GM21515 (cell line): ENCODE results near the gene RPS18.
"Not testable (repeated sequence)": the region's sequence is repeated elsewhere in the genome, so short reads cannot be mapped to it uniquely, and the experiment has no call there.

Experiments used
- ATAC-seq: cut with Tn5 transposase; IDR thresholded peaks from one replicate; pipeline ENCODE4 v1.9.1; 2021; ENCODE audit not compliant: unreplicated experiment

The RPS18 gene

DNA sequence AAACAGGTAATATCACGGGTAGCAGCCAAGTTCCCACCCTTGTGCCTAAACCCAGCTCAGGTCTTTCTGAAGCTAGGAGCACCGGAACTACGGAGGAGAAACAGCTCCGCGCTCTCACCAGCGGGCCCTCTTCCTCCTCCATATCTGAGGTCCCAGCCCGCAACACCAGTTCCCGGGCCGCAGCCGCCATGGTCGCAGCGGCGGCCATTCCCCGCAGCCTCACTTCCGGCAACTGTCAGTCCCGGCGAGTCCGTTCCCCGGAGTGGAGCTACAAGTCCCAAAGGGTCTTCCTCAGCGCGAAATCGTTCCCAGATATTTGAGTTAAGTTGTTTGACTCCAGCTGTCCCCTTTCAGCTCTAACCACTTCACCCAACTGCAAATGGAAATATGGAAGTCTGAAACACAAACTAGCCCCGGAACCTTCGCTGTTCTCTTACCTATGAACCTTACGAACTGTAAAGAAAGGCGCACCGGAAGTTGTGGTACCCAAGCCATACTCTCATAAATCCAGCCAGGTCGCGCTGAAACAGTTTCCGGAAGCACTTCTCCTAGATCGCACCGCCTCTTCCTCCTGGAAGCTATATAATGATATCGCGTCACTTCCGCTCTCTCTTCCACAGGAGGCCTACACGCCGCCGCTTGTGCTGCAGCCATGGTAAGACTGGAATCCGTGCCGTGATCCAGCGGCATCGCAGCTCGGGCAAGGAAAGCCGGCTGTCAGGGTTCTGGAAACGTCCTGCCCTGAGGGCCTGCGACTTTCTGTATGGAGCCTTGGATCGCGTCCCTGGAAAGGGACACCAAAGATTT is at the start of gene RPS18, which contains the start of gene VPS52:
TSS of gene RPS18 (plus strand) at position 608 of the 807 bp plus-strand sequence. CDS start at position 653, 45 bp downstream.
TSS of gene VPS52 (minus strand) at position 409 of the 807 bp plus-strand sequence. CDS start at position 208, 201 bp downstream.
- ATAC-seq = peak; percentile 70

- ATAC-seq = not testable (repeated sequence)
Observed at GRCh38 chr6:33226503-33227120, 45.3 kb upstream of the RPS18 start.

GRCh38 chr6:33235221-33235634 is 36.6 kb upstream of the RPS18 start:
- no peak for ATAC-seq

- no peak for ATAC-seq
Observed at GRCh38 chr6:33236328-33236727, 35.5 kb upstream of the RPS18 start.

DNA sequence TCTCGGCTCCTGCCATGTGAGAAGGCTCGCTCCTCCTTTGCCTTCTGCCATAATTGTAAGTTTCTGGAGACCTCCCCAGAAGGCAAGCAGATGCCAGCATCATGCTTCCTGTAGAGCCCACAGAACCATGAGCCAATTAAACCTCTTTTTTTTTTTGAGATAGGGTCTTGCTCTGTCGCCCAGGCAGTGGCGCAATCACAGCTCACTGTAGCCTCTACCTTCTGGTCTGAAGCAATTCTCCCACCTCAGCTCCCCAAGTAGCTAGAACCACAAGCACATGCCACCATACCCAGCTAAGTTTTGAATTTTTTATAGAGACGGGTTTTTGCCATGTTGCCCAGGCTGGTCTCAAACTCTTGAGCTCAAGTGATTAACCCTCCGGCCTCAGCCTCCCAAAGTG is 35.0 kb upstream of the RPS18 start:
- ATAC-seq = no peak

- ATAC-seq = no peak
Observed at GRCh38 chr6:33237741-33238140, 34.1 kb upstream of the RPS18 start.

- no peak for ATAC-seq
Observed at GRCh38 chr6:33241968-33242367, 29.9 kb upstream of the RPS18 start.

GRCh38 chr6:33243476-33243875 is 28.4 kb upstream of the RPS18 start:
- ATAC-seq = no peak

- peak; percentile 33 for ATAC-seq
Observed at GRCh38 chr6:33247977-33248642, 23.8 kb upstream of the RPS18 start.

- peak; percentile 9 for ATAC-seq
Observed at GRCh38 chr6:33248643-33248931, 23.3 kb upstream of the RPS18 start.

DNA sequence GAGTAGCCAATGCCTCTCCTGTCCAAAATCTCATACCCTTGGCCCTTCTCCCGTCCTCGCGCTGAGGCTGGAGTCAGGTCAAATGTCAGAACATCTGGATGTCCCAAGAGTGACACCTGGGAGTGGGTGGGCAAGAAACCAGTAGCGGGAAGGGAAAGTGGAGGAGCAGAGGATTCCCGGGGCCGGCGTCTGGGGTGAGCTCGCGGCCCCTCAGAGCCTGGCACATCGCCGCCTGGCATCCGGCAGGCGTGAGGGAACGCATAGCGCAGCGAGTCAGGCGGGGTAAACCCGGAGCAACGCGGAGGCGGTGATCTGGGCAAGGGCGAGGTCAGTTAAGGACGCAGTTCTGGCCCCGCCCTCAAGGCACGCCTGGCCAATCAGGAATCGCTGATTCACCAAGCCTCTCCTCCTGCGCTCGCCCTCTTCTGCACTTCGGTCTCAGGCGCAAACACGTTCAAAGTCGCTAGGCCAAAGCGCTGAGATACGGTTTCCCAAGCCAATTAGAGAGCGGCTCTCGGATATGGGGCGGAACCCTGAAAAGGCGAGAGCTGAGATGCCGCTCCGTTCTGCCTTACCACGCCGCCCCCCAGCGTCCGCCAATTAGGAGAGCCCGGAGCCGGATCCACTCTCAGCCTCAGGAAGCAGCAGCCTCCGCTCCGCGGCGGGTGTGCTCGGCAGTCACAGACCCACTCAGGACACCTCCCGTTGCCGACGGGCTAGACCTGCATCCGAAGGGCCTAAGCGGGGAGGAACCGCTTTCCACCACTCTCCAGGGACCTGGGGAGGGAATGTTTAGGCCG is 22.7 kb upstream of the RPS18 start:
- peak; percentile 80 for ATAC-seq

DNA sequence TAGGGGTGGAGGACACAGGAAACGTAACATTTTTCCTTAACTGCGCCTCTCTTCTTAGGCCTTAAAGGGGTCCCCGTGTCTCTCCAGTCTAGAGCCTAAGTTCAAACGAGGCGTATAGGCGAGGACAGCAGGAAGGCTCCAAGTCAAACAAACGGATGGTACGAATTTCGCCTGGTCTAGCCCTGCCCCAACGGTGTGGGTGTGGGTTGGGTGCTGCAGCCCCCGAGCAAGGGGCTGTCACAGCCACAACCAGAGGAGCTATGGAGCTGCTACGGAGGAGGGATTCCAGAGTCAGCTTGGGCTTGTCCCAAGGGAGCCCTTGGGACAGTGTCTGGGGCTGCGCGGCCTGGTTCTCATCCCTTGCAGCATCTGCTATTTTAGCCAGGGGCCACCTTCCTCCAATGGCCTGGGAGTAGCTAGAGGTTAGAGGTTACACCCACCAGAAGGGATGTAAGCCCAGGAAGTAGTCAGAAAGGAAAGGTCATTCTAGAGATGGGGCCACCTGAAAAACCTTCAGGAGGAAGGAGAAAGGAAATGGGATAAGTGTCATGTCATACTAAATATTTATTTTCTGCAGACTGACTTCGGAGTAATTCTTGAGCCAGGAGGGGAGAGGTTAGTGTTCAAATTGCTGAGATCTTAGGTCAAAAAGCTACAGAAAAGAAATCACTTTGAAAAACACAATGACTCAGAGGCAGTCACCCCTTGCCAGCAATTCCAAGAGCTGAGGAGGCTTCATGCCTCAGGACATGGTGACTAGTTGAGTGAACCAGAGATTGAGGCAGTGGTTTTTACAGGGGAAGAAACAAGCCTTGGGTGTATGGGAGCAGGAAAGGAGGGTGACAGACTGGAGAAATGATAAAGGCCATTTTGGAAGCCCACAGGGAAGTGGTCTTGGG is 21.9 kb upstream of the RPS18 start:
- peak; percentile 0 for ATAC-seq

DNA sequence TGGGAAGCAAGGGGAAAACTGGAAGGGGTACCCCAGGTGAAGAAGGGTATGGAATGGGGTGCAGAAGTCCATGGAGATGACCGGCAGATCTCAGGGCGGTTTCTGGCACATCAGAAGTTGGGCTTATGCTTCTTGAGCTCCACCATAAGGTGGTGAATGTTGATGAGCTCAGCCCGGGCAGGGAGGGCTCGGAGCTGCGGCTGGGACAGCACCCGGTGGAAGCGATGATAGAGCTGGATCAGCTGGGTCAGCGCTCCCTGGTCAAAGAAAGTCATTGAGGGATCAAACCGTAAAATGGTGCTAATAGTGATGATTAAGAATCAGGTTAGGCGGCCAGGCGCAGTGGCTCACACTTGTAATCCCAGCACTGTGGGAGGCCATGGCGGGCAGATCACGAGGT is 21.1 kb upstream of the RPS18 start:
- ATAC-seq = no peak

DNA sequence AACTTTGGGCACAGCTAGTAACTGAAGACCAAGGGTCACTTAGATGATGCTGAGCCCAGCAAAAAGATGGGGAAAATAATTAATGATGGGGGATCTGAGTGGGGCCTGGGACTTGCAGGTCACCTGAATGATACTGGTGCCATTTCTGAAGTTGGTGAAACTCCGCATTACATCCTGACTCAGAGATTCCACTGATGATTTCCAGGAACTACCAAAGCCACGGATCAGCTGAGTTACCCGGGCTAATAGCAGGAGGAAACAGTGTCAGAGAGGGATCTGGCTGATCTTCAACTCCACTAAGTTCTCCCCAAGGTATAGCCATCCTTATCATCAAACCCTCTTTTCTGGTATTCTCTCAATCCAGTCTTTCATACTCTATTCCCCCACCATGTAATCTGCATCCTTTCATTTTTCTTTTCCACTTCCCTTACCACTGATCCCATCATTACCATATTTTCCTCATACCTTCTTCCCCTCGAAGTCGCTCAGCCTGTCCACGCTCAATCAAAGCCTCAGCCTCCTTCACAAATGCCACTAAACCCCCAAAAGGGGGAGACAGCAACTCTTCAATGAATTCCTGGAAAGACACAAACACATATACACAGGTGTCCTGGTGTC is 20.4 kb upstream of the RPS18 start:
- no peak for ATAC-seq

GRCh38 chr6:33252759-33253158 is 19.1 kb upstream of the RPS18 start:
- ATAC-seq = no peak

GRCh38 chr6:33254591-33254990 is 17.3 kb upstream of the RPS18 start:
- no peak for ATAC-seq

DNA sequence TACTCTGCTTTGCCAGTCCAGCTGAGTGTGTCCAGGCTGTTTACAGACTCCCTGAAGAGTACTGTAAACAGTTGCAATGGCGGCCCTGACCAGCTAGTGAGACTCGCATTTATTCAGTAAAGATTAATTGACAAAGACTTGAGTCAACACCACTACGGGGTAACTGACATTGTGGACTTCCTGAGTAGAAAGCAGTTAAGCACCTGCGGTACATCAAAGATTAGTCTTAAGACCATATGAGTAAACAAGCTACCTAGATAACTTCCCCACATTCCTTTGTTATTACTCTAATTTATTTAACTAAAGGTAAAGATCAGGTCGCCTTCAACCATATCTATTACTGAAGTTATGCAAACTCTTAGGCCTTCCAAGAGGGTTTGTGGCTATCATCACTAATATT is 12.8 kb upstream of the RPS18 start:
- ATAC-seq = no peak

- not testable (repeated sequence) for ATAC-seq
Observed at GRCh38 chr6:33262490-33262889, 9.4 kb upstream of the RPS18 start.

DNA sequence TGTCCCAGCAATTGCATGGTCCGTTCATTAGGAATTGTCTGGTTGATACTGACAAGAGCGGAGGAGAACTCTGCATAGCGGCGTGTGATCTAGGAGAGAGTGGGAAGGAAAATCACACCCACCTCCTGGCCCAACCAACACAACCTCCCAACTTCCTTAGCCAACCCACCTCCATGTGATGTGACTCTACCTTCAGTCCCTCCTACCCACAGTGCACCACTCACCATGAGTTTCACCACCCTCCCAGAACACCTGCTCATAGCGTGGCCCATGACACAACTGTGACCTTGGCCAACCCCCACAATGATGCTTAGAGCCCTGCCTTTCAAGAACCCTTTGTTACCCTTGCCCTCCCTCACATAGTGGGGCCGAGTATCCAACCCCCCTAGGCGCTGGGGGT is 7.9 kb upstream of the RPS18 start:
- no peak for ATAC-seq

- no peak for ATAC-seq
Observed at GRCh38 chr6:33271117-33271467, 783 bp upstream of the RPS18 start.
